AG04450 (cell line): ENCODE measurements around the gene TENT4B. TPM values are rescaled to one million over a fixed set of nuclear protein-coding genes. Genes with fewer than 3 reads are reported as not detected.

ENCODE experiments used
- CTCF ChIA-PET: fragments of 300-600, 350-600 bp; formaldehyde crosslinking; extraction: SDS; loops from one replicate; lab custom pipeline; 2022; ENCODE audit warnings: antibody characterized with exemption, inconsistent platforms; lab: Charles Lee
- POLR2A ChIA-PET: fragments of 350-600 bp; formaldehyde crosslinking; extraction: SDS; loops from one replicate; lab custom pipeline; 2021; ENCODE audit warnings: antibody characterized with exemption, inconsistent platforms; lab: Yijun Ruan, JAX
- DNase-seq: peaks from one replicate; pipeline ENCODE4 v3.0.0-alpha.2; 2011; ENCODE audit warnings: low read depth, low spot score
- H3K27ac ChIP-seq: one replicate; pipeline ENCODE4 v1.5.1; 2012; ENCODE audit warnings: low read depth, low read length, control low read depth
- H3K27me3 ChIP-seq: one replicate; pipeline ENCODE4 v1.6.0; 2012; ENCODE audit warnings: low read length; ENCODE audit not compliant: control insufficient read depth, insufficient read depth
- H3K4me3 ChIP-seq: 2 replicates; pipeline ENCODE4 v1.5.1; 2011; ENCODE audit warnings: mild to moderate bottlenecking, low read depth, low read length, control low read depth
- H3K9me3 ChIP-seq: 2 replicates; pipeline ENCODE4 v1.5.1; 2012; ENCODE audit warnings: low read length; ENCODE audit not compliant: control insufficient read depth, insufficient read depth
- CTCF ChIP-seq: IDR thresholded peaks from 2 replicates; pipeline ENCODE4 v1.5.1; 2011; ENCODE audit warnings: low read depth, low read length, control low read depth, inconsistent platforms
- polyA plus RNA-seq: library from polyadenylated mRNA; depleted of rRNA; stranded (reverse); fragments of >200 nt; gene quantifications from 2 replicates; pipeline ENCODE4 v1.2.3, GENCODE V29; 2011

TENT4B gene
- polyA plus RNA-seq, 1 experiment = 8.9 TPM

- no peak overlapping the region for H3K27ac ChIP-seq
- POLR2A ChIA-PET = no interaction called here
- CTCF ChIA-PET = no interaction called here
- peaks cover 32% of the 10 kb centered on the region for H3K27me3 ChIP-seq
- no peak for DNase-seq
- TF ChIP-seq CTCF = no peak
- no peaks in the 10 kb centered on the region; the same call in 1 of the 2 replicates for H3K9me3 ChIP-seq
- H3K4me3 ChIP-seq = no peak overlapping the region
These were observed 95.7 kb downstream of the TENT4B start for GRCh38 chr16:50248845-50249244.

- DNase-seq = peak; percentile 46
- TF ChIP-seq CTCF = no peak
- H3K27ac ChIP-seq = peak overlapping the region; percentile 11
- POLR2A ChIA-PET = interaction anchor here (0.9 kb wide), 1 partner anchor 53 kb away, joined by 3 read pairs; no protein-coding TSS in a partner anchor
- CTCF ChIA-PET = interaction anchor here (1.1 to 1.5 kb wide), 6 partner anchors 10 to 226 kb away, joined by 3 to 7 read pairs (median 5); partner anchors contain the start of gene CNEP1R1
- no peak overlapping the region for H3K4me3 ChIP-seq
- peaks cover 30% of the 10 kb centered on the region for H3K27me3 ChIP-seq
- H3K9me3 ChIP-seq = no peaks in the 10 kb centered on the region; the same call in 1 of the 2 replicates
These were observed 98.4 kb downstream of the TENT4B start for GRCh38 chr16:50251375-50252081.

DNA sequence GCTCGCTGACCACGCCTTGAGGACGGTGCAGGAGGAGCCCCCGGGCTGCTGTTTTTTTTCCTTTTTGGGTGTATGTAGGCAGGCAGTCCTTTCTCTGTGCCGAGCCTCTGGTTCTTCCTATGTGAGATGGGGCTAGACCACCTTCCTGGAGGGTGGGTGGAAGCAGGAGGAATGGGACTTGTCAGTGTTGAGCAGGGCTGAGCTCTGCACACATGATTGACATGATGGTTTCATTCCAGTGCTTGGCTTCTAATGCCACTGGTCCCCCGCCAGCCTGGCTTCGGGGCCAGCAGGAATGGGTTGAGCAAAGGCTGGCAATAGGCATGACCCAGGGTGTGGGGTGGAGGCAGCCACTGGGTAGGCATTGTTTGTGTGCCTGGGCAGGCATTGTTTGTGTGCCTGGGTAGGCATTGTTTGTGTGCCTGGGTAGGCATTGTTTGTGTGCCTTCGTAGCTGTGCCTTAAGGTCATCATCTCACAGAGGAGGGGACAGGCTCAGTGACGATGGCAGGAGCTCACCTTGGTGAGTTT, 99.0 kb downstream of the TENT4B start:
- TF ChIP-seq CTCF = no peak
- no peak for DNase-seq
- POLR2A ChIA-PET = interaction anchor here (0.9 kb wide), 1 partner anchor 52 kb away, joined by 3 read pairs; no protein-coding TSS in a partner anchor
- H3K27ac ChIP-seq = no peak overlapping the region
- CTCF ChIA-PET = interaction anchor here (1.1 to 1.5 kb wide), 3 partner anchors 11 to 102 kb away, joined by 3 to 7 read pairs (median 5); no protein-coding TSS in a partner anchor
- H3K4me3 ChIP-seq = no peak overlapping the region
- H3K27me3 ChIP-seq = peaks cover 24% of the 10 kb centered on the region
- H3K9me3 ChIP-seq = no peaks in the 10 kb centered on the region; the same call in 1 of the 2 replicates

- POLR2A ChIA-PET = no interaction called here
- Histone ChIP-seq H3K9me3 (no peaks in the 10 kb centered on the region; the same call in 1 of the 2 replicates), H3K27ac (no peak overlapping the region), H3K4me3 (no peak overlapping the region), H3K27me3 (peaks cover 22% of the 10 kb centered on the region)
- no peak for TF ChIP-seq CTCF
- no peak for DNase-seq
- CTCF ChIA-PET = interaction anchor here (1.1 to 1.5 kb wide), 2 partner anchors 39 to 101 kb away, joined by 3 to 5 read pairs; no protein-coding TSS in a partner anchor
These were observed 99.9 kb downstream of the TENT4B start for GRCh38 chr16:50252874-50253513.
